ENCODE data around the gene NBPF3.

The NBPF3 gene

GRCh38 chr1:21506804-21507203, 66.9 kb downstream of the NBPF3 start:
- Histone ChIP-seq H3K36me3 (ENCODE audit: control insufficient read depth, insufficient read depth, low read length) (no peaks in the 10 kb centered on the region), H3K27me3 (replicated peaks; ENCODE audit: control insufficient read depth, insufficient read depth, low read length) (peaks cover 1% of the 10 kb centered on the region; the same call in 1 of the 2 replicates), H3K4me3 (replicated peaks; ENCODE audit: low read depth, low read length) (no peak overlapping the region)
- no peak for DNase-seq (ENCODE audit: extremely low read depth, insufficient read length)
- no peak for TF ChIP-seq CTCF (IDR thresholded peaks at IDR 0.05; ENCODE audit: insufficient read depth, low read length, poor library complexity, severe bottlenecking)

DNA sequence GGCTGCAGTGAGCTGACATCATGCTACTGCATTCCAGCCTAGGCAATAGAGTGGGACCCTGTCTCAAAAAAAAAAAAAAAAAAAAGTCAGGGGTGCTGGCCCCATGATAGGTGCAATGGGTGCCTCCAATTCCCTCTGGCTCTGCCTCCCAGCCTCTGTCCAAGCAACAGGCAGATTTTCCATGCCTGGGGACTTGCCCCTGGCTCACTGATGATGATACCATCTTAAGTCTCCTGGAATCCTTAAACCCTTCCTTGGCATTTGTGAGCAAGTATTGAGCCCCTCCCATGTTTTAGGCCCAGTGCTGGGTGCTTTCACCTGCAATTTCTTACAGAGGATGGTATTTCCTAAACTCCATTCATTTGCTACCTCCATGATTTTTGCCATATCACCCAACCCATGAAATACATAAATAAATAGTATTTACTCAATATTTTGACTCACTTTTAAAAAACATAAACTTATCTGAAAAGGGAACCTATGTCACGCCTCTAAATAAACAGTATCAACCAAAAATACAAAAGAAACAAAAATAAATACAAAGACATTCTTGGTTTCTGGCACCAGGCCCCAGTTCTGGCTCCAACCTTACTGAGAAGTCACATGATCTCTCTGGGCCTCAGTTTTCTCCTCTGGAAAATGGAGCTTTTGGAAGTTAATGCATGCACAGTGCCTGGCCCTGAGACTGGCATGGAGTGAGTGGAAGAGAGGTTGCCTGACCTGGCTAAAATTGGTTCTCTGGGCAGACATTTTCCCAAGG, 67.8 kb downstream of the NBPF3 start:
- DNase-seq (ENCODE audit: extremely low read depth, insufficient read length): no peak
- H3K4me3 ChIP-seq (replicated peaks; ENCODE audit: low read depth, low read length): no peak overlapping the region
- no peaks in the 10 kb centered on the region for H3K36me3 ChIP-seq (ENCODE audit: control insufficient read depth, insufficient read depth, low read length)
- no peak for TF ChIP-seq CTCF (IDR thresholded peaks at IDR 0.05; ENCODE audit: insufficient read depth, low read length, poor library complexity, severe bottlenecking)
- peaks cover 1% of the 10 kb centered on the region; the same call in 1 of the 2 replicates for H3K27me3 ChIP-seq (replicated peaks; ENCODE audit: control insufficient read depth, insufficient read depth, low read length)

GRCh38 chr1:21508580-21509350, 68.8 kb downstream of the NBPF3 start:
- DNase-seq (ENCODE audit: extremely low read depth, insufficient read length): peak; percentile 37

DNA sequence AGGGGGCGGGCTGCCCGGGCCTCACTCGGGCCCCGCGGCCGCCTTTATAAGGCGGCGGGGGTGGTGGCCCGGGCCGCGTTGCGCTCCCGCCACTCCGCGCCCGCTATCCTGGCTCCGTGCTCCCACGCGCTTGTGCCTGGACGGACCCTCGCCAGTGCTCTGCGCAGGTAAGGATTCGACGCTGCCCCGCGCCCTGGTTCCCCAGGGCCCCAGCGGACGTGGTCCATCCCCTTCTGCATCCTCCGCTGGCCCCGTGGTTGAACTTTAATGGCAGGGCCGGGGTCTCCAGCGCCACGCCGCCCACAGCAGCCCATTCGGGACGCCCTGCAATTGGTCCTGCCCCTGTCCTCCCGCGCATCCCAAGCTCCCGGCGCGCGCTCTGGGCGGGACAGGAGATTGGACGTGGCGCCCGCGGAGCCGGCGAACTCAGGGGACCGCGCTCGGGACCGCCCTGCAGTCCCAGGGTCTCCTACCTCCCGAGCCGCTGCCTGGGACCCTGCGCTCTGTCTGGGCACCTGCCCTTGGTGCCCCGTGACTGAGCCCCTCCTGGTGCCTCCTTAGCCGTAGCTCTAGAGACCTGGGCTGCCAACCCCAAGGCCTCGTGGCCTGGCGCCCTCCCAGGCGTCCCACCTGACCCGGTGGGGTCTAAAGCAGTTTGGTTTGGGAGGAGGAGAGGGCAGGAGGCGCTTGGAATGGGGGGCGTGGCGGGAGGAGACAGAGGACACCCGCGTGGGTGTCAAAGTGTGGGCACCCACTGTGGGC, 69.6 kb downstream of the NBPF3 start, which contains the start of gene ALPL:
TSS of gene ALPL (plus strand) at position 73 of the 762 bp plus-strand sequence. CDS start 44,659 bp downstream, outside the sequence.
- no peak for DNase-seq (ENCODE audit: extremely low read depth, insufficient read length)
- Histone ChIP-seq H3K27me3 (replicated peaks; ENCODE audit: control insufficient read depth, insufficient read depth, low read length) (no peaks in the 10 kb centered on the region; the same call in none of the 2 replicates), H3K4me3 (replicated peaks; ENCODE audit: low read depth, low read length) (no peak within 1 kb of the TSS), H3K36me3 (ENCODE audit: control insufficient read depth, insufficient read depth, low read length) (no peaks in the 10 kb centered on the region)
- TF ChIP-seq CTCF (IDR thresholded peaks at IDR 0.05; ENCODE audit: insufficient read depth, low read length, poor library complexity, severe bottlenecking): no peak

More at GRCh38 chr1:21508580-21509350, 68.8 kb downstream of the NBPF3 start:
- H3K36me3 ChIP-seq (ENCODE audit: control insufficient read depth, insufficient read depth, low read length): no peaks in the 10 kb centered on the region
- no peak overlapping the region for H3K4me3 ChIP-seq (replicated peaks; ENCODE audit: low read depth, low read length)
- peaks cover 1% of the 10 kb centered on the region; the same call in 1 of the 2 replicates for H3K27me3 ChIP-seq (replicated peaks; ENCODE audit: control insufficient read depth, insufficient read depth, low read length)
- peak; percentile 29 for TF ChIP-seq CTCF (IDR thresholded peaks at IDR 0.05; ENCODE audit: insufficient read depth, low read length, poor library complexity, severe bottlenecking)

DNA sequence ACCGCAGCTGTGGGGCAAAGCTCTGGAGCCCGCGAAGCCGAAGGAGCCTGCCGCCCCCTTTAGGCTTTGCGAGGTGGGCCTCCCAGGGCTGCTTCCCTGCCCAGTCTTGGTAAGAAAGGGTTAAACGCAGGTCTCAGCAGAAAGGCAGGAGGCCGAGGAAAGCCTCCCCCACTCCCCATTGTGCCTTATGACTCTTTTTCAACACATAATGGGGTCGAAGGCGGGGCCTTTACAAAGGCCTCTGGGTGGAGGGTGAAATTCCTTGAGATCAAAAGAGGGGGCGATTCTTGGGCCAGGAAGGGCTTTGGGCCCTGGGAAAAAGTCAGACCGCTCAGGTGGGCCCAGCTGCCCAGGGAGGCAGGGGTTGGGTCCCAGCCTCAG, 70.2 kb downstream of the NBPF3 start:
- Histone ChIP-seq H3K4me3 (replicated peaks; ENCODE audit: low read depth, low read length) (no peak overlapping the region), H3K27me3 (replicated peaks; ENCODE audit: control insufficient read depth, insufficient read depth, low read length) (no peaks in the 10 kb centered on the region; the same call in none of the 2 replicates), H3K36me3 (ENCODE audit: control insufficient read depth, insufficient read depth, low read length) (no peaks in the 10 kb centered on the region)
- DNase-seq (ENCODE audit: extremely low read depth, insufficient read length): no peak
- TF ChIP-seq CTCF (IDR thresholded peaks at IDR 0.05; ENCODE audit: insufficient read depth, low read length, poor library complexity, severe bottlenecking): no peak
